Cardiac fibroblast (primary cell): Measurements from ENCODE around the gene SLC39A11.

ENCODE experiments used
- DNase-seq, 2 donors: peaks; one replicate each; pipeline versions ENCODE4 v3.0.0 to v3.0.0-alpha.2; 2010; ENCODE audit warnings: low read depth in 2 of 2
- H3K4me3 ChIP-seq, 2 donors: replicated peaks in 1 of 2; 1 replicate in 1 of 2; 2 replicates in 1 of 2; pipeline ENCODE4 v1.5.1; 2011; ENCODE audit warnings: low read depth in 2 of 2, low read length in 2 of 2, mild to moderate bottlenecking in 2 of 2, moderate library complexity in 1 of 2
- TF ChIP-seq, protein P1 (sequence below): IDR thresholded peaks from one replicate; pipeline ENCODE4 v1.5.1; 2011; ENCODE audit warnings: low read depth, mild to moderate bottlenecking, low read length, inconsistent platforms

Gene SLC39A11

DNA sequence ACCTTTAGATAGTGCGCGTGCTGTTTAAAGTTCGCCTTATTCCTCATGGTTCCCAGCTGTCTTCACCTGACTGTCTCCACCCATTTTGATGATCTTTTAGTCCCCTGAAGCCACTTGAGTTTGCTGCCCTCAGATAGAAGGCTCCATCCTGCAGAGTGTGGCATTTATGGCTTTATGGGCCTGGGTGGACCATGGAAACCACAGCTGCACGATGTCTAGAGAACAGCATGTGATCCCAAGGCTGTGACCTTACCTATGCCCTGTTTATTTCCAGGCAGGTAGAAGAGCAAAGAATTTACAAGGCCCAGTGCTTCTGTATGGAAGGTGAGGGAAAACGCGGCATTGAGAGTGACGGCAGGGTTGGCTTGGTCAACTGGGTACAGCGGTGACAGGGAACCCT is 356.9 kb downstream of the SLC39A11 start:
- no peak for DNase-seq
- no peak overlapping the region for H3K4me3 ChIP-seq
- TF ChIP-seq, protein P1, sequence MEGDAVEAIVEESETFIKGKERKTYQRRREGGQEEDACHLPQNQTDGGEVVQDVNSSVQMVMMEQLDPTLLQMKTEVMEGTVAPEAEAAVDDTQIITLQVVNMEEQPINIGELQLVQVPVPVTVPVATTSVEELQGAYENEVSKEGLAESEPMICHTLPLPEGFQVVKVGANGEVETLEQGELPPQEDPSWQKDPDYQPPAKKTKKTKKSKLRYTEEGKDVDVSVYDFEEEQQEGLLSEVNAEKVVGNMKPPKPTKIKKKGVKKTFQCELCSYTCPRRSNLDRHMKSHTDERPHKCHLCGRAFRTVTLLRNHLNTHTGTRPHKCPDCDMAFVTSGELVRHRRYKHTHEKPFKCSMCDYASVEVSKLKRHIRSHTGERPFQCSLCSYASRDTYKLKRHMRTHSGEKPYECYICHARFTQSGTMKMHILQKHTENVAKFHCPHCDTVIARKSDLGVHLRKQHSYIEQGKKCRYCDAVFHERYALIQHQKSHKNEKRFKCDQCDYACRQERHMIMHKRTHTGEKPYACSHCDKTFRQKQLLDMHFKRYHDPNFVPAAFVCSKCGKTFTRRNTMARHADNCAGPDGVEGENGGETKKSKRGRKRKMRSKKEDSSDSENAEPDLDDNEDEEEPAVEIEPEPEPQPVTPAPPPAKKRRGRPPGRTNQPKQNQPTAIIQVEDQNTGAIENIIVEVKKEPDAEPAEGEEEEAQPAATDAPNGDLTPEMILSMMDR = no peak

DNA sequence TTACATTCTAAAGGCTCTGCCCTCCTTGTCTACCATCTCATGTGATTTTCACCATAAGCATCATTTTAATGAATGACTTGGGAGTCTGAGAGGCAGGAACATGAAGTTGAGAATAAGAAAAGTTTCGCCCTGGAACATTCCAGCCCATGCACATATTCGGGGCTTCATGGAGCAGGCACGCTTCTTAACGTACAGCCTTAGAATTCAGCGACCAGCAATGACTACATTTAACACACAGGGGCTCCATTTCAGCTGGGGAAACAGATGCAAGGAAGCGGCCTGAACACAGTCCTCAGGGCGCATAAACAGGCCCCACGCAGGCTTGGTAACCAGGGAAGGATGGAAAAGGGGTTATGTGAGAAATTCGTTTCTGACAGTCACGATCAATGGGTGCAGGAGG is 357.4 kb downstream of the SLC39A11 start:
- DNase-seq = no peak
- H3K4me3 ChIP-seq = no peak overlapping the region
- TF ChIP-seq, protein P1 = no peak

GRCh38 chr17:72734613-72735012 is 357.9 kb downstream of the SLC39A11 start:
- TF ChIP-seq, protein P1 = no peak
- DNase-seq = no peak
- no peak overlapping the region for H3K4me3 ChIP-seq

GRCh38 chr17:72733619-72734282 is 358.7 kb downstream of the SLC39A11 start:
- no peak for DNase-seq

DNA sequence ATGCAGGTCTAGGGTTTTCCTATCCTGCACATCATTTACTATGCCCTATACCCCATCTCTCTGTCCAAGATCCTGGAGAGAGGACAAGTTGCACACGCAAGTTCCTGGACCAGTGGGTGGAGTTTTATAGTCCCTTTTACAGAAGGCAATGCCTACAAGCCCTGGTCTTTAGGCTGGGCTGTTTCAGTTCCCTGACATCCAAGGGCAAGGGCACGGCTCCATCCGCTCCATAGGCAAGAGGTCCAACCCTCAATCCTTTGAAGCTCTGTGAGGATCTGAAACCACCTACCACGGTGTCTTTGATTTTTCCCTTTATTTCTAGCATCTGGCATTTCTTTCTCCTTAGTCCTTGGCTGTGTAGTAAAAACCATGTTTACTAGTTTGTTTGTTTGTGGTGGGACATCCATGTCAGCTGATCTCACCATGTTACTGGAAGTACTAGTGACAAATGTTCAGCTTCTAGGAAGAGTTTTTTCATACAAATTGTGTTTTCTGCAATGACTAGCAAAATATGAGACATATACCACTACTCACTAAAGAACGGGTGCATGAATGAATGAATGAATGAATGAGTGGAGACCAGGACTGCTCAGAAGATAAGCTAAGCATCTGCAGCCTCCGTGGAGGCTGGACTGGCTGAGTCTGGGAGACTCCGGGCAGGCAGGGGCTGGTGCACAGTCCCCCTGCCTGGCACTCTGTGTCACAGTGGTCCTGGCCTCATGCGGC is 359.4 kb downstream of the SLC39A11 start:
- no peak for DNase-seq
- H3K4me3 ChIP-seq = no peak overlapping the region

More at GRCh38 chr17:72733619-72734282, 358.7 kb downstream of the SLC39A11 start:
- H3K4me3 ChIP-seq = no peak overlapping the region
- TF ChIP-seq, protein P1 = no peak

DNA sequence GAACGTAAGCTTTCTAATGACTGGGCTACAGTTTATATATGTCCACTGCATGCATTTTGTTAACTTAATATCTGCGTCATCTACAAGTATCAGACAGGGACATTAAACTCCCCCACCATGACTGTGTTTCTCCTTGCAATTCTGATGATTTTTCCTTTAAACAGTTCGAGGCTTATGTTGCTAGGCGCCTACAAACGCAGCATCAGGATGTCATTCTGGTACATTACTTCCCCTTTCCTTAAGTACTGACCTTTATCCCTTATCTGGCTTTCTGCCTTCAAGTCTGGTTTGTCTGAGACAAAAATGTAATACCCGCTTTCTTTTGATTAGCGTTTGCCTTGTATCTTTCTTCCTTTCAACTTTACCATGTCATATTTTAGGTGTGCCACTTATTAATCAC is 362.4 kb downstream of the SLC39A11 start:
- DNase-seq = peak; percentile 37 to 56

More for the DNA sequence above, 359.4 kb downstream of the SLC39A11 start:
- TF ChIP-seq, protein P1 = no peak

More for the DNA sequence above, 362.4 kb downstream of the SLC39A11 start:
- TF ChIP-seq, protein P1 = no peak
- no peak overlapping the region for H3K4me3 ChIP-seq
